ENCODE data around the gene ATP6V1C2.
A peak's percentile ranks its signal among the peaks of the same experiment; 100 is the strongest.
"Not testable (repeated sequence)": the region's sequence is repeated elsewhere in the genome, so short reads cannot be mapped to it uniquely, and the experiment has no call there.

Gene ATP6V1C2

GRCh38 chr2:10810202-10811161, 89.1 kb downstream of the ATP6V1C2 start:
- FAIRE-seq, result no peak

GRCh38 chr2:10811517-10811916, 90.1 kb downstream of the ATP6V1C2 start:
- no peak for FAIRE-seq
- DNase-seq (ENCODE audit: insufficient read length, low spot score), result no peak

More at GRCh38 chr2:10810202-10811161, 89.1 kb downstream of the ATP6V1C2 start:
- no peak for DNase-seq (ENCODE audit: insufficient read length, low spot score)

GRCh38 chr2:10812362-10813162, 91.1 kb downstream of the ATP6V1C2 start, which contains the start of gene PDIA6:
TSS of gene PDIA6 (minus strand) at chr2:10812785. CDS start at chr2:10812696, 89 bp downstream.
- FAIRE-seq, result peak; percentile 87

DNA sequence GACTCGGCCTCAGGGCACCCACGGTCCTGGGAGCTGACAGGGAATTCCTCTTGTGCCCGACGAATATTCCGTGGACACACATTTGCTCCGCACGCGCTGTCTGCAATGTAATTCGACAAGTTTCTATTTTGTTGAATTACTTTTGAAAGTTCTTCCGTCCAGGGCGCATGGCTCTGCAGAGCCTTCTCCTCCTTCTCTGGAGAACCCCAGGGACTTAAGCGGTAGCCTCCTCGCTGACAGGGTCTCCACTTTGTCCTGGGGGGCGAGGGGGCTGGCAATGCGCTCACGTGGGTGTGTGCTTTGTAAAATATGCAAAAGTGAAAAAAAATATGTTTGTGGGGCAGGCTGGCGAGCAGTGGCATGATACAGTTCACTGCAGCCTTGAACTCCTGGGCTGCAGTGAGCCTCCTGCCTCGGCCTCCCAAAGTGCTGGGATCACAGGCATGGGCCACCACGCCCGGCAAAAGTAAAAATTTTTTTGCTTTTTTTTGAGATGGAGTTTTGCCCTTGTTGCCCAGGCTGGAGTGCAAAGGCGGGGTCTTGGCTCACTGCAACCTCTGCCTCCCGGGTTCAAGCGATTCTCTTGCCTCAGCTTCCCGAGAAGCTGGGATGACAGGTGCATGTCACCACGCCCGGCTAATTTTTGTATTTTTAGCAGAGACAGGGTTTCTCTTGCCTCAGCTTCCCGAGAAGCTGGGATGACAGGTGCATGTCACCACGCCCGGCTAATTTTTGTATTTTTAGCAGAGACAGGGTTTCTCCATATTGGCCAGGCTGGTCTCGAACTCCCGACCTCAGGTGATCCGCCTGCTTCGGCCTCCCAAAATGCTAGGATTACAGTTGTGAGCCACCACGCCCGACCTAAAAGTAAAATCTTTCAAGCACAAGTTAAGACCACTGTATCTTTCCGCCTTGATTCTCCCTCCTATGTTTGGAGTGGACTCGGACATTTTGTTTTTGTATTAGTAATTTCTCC, 92.0 kb downstream of the ATP6V1C2 start:
- FAIRE-seq; DNase-seq (ENCODE audit: insufficient read length, low spot score): not testable (repeated sequence)

More at GRCh38 chr2:10812362-10813162, 91.1 kb downstream of the ATP6V1C2 start, which contains the start of gene PDIA6:
- peak; percentile 96 for DNase-seq (ENCODE audit: insufficient read length, low spot score)

DNA sequence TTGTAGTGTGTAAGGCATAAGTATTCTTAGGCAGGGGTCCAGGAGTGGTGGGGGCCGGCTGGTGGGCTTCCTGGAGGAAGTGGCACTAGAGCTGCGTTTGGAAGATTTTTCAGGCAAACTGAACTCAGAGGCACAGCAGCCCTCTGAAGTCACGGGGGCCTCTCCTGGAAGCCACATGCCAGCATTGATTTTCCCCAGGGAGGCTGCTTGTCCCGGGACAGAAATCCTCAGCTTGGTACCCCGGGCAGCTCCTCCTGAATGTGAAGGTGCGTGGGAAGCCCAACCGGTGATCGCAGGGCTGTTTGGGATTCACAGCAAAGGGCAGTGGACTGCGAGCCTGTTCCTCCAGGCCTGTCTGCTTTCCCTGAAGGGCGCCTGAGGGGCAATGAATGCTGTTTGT, 92.7 kb downstream of the ATP6V1C2 start:
- FAIRE-seq (no peak), DNase-seq (ENCODE audit: insufficient read length, low spot score) (no peak)

DNA sequence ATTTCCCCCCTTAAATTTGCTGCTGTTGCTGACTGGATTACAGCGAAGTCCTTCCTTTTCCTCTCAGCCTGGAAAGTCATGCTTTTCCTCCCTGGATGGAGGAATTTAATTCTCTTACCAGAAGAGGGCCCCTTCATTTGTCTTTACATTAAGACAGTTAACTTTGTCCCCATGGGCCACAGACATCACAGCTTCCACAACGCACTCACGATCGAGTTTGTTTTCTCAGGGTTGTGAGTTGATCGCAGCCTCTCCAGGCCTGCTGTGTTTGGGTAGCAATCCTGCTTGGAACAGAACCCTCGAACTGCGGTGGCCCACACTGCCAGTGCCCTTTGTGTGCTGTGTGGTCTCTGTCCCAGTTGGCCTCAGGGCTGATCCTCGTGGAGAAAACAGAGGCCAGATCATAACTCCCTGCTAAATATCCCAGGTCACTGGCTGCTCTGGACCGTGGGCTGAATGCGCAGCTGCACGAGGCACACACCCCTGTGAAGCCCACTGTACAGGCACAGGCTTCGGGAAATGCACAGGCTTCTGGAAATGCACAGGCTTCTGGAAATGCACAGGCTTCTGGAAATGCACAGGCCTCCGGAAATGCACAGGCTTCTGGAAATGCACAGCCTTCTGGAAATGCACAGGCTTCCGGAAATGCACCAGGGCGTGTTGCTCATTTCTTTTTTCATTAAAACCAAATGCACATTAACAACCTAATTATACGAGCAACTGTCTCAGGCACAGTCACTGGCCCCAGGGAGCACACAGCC, 93.3 kb downstream of the ATP6V1C2 start:
- no peak for FAIRE-seq

DNA sequence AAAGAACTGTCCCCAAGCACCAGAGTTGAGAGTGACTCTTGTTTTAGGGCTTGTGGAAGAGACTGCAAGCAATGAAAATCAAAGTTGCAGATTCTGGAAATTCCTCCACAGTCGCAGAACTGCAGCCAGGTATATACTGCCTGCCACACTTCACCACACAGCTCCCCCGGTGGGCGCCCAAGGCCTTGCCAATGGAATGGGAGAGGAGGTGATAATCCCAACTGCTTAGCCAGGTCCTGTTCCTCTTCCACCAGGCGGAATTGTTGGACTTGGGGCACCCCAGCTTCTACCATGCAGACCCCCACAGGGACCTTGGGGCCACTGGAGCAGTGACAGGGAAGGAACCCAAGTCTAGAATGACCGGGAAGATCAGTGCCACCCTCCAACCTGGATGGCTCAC, 96.0 kb downstream of the ATP6V1C2 start:
- DNase-seq (ENCODE audit: insufficient read length, low spot score) (peak; percentile 57), FAIRE-seq (no peak)

More for the DNA sequence above, 93.3 kb downstream of the ATP6V1C2 start:
- no peak for DNase-seq (ENCODE audit: insufficient read length, low spot score)

DNA sequence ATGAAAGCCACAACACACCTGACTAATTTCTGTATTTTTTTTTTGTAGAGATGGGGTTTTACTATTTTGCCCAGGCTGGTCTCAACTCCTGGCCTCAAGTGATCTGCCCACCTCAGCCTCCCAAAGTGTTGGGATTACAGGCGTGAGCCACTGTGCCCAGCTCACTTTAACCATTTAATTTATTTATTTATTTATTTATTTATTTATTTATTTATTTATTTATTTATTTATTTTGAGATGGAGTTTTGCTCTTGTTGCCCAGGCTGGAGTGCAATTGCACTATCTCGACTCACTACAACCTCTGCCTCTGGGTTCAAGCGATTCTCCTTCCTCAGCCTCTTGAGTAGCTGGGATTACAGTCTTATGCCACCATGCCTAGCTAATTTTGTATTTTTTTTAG, 96.9 kb downstream of the ATP6V1C2 start:
- FAIRE-seq; DNase-seq (ENCODE audit: insufficient read length, low spot score): not testable (repeated sequence)

- FAIRE-seq, result no peak
- DNase-seq (ENCODE audit: insufficient read length, low spot score), result no peak
These were observed 97.6 kb downstream of the ATP6V1C2 start for GRCh38 chr2:10818984-10819383.

DNA sequence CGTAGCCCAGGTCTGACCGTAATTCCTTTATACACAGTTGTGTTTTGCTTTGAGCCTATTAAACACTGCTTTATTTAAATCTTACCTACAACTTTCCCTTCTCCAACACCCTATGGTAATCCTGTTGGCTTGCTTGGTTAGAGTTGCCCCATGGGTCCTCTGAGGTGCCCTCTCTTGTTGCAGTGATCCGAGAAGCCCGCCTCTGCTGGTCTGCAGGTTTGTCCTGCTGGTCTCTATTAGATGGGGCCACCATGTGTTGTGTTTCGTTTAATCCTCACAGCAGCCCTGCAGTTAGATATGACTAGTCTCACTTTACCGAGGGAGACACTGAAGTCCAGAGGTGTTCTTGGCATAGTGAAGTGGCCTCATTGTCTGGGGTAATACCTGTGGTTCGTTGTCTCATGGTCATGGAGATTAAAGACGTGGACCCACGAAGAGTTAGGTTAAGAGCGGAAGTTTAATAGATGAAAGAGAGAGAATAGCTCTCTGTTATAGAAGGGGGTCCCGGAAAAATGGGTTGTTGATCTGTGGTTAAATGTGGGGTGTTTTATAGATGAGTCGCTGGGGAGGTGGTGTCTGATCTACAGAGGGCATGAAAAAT, 98.4 kb downstream of the ATP6V1C2 start:
- no peak for FAIRE-seq
- DNase-seq (ENCODE audit: insufficient read length, low spot score), result no peak

DNA sequence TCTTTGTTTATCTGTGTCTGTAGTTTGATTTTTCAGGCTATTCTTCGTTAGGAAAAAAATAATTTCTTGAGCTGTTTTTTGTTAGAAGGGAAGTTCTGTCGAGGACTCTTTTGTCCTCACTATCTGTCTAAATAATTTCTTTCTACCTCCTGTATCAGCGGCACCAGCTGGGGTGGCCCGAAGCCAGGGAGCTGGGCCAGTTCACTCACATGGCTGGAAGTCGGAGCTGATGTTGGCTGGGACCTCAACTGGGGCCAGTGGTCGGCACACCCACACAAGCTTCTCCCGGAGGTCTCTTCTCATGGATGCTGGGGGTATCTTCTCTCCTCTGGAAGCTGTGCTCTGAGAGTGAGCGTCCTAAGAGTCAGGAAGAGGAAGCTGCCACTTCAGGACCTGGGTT, 99.1 kb downstream of the ATP6V1C2 start:
- no peak for FAIRE-seq
- DNase-seq (ENCODE audit: insufficient read length, low spot score), result no peak

DNA sequence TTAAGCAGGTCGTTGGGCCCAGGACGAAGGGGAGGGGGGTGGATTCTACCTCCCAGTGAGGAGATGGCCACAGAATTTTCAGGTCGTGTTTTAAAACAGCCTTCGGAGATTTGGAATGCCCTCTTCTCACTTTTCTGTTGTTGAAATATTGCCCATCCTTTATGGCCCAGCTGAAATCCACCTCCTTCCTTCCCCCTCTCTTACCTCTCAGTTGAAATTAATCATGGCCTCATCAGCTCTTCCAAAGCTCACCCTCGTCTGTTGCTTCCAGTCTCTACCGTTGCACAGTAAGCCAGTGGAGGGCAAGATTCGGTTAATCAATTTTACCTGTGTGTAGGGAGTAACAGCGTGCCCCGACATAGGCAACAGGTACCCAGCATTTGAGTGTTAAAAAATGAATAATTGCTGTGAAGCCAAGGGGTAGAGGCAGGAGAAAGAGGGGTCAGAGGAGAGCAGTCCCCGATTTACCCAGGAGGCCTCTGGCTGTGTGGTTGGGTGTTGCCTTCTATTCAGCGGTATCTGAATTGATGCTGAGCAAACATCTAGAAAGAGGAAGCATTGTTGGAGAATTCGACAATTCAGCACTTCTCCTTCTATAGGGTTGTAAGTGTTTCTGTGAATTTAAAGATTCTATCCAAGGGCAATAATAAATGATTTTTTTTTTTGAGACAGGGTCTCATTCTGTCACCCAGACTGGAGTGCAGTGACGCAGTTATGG, 99.7 kb downstream of the ATP6V1C2 start:
- FAIRE-seq, result no peak

GRCh38 chr2:10824191-10824590, 102.8 kb downstream of the ATP6V1C2 start:
- DNase-seq (ENCODE audit: insufficient read length, low spot score) (no peak), FAIRE-seq (no peak)

More for the DNA sequence above, 99.7 kb downstream of the ATP6V1C2 start:
- DNase-seq (ENCODE audit: insufficient read length, low spot score), result no peak

GRCh38 chr2:10826026-10826425, 104.6 kb downstream of the ATP6V1C2 start:
- DNase-seq (ENCODE audit: insufficient read length, low spot score) (no peak), FAIRE-seq (no peak)

DNA sequence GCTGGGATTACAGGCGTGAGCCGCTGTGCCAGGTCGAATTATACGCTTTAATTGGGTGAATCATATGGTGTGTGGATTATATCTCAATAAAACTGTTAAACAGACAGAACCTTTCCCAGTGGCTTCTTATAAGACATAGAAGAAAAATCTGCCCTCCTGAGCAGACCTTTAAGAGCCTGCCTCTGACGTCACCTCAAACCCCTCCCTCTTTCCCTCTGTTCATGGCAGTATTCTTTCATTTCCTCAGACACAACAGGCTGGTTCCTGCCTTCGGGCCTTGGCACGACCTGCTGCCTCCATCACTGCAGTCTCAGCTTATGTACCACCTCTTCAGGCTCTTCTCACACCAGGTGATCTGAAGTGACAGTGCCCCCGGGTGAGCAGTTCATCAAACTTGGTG, 105.2 kb downstream of the ATP6V1C2 start:
- no peak for FAIRE-seq
- DNase-seq (ENCODE audit: insufficient read length, low spot score), result no peak

DNA sequence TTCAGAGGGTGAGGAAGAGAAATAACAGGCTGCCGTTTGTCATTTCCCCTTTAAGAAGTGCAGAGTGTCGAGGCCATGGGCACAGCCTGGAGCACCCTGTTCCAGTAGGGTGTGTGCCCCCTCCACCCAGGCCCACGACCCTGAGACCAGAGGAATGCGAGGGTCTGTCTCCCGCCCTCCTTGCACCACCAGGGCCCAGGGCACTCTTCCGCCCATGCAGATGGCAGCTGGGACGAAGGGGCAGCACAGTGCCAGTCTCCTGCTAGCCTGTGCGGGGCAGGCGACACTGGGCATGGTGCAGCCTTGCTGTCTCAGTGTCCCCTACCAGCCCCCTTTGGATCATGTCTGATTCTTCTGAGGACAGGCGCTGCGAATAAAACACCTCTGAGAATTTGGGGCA, 106.9 kb downstream of the ATP6V1C2 start:
- FAIRE-seq (no peak), DNase-seq (ENCODE audit: insufficient read length, low spot score) (no peak)

- DNase-seq (ENCODE audit: insufficient read length, low spot score) (no peak), FAIRE-seq (no peak)
These were observed 107.9 kb downstream of the ATP6V1C2 start for GRCh38 chr2:10829299-10829698.

- DNase-seq (ENCODE audit: insufficient read length, low spot score), result no peak
- FAIRE-seq, result no peak
These were observed 108.8 kb downstream of the ATP6V1C2 start for GRCh38 chr2:10830203-10830602.
